Kidney epithelial cell (primary cell): Measurements from ENCODE around the gene MRTFB. TPM values are rescaled to one million over a fixed set of nuclear protein-coding genes. Genes with fewer than 3 reads are reported as not detected.
A peak's percentile ranks its signal among the peaks of the same experiment; 100 is the strongest.

Source experiments
- DNase-seq: peaks from one replicate; pipeline ENCODE4 v3.0.0-alpha.2; 2010; ENCODE audit warnings: low read depth
- H3K27me3 ChIP-seq: 2 replicates; pipeline ENCODE4 v1.6.0; 2011; ENCODE audit warnings: low read length; ENCODE audit not compliant: control insufficient read depth, insufficient read depth
- H3K36me3 ChIP-seq: 2 replicates; pipeline ENCODE4 v1.5.1; 2011; ENCODE audit warnings: low read length; ENCODE audit not compliant: control insufficient read depth, insufficient read depth
- H3K4me3 ChIP-seq: 2 replicates; pipeline ENCODE4 v1.5.1; 2011; ENCODE audit warnings: low read depth, mild to moderate bottlenecking, control low read depth, low read length
- CTCF ChIP-seq: IDR thresholded peaks from 2 replicates; pipeline ENCODE4 v1.5.1; 2011; ENCODE audit warnings: mild to moderate bottlenecking, moderate library complexity, low read length, control low read depth, inconsistent platforms; ENCODE audit not compliant: insufficient read depth, poor library complexity, severe bottlenecking
- total RNA-seq: library from RNA; depleted of rRNA; stranded (reverse); fragments of >200 nt; gene quantifications from 2 replicates; pipeline ENCODE4 v1.2.3, GENCODE V29; 2015

MRTFB gene
- total RNA-seq, 1 donor from 2014 or later, result 15.8 TPM

- H3K36me3 ChIP-seq, result no peaks in the 10 kb centered on the region
- TF ChIP-seq CTCF, result no peak
- no peak for DNase-seq
- H3K27me3 ChIP-seq, result no peaks in the 10 kb centered on the region
- no peak overlapping the region for H3K4me3 ChIP-seq
These were observed 236.6 kb downstream of the MRTFB start for GRCh38 chr16:14307527-14308367.

- H3K36me3 ChIP-seq, result no peaks in the 10 kb centered on the region
- H3K27me3 ChIP-seq, result no peaks in the 10 kb centered on the region
- no peak for TF ChIP-seq CTCF
- H3K4me3 ChIP-seq, result no peak overlapping the region
- DNase-seq, result no peak
These were observed 237.2 kb downstream of the MRTFB start for GRCh38 chr16:14308368-14308723.

- no peak for DNase-seq
- Histone ChIP-seq H3K27me3 (no peaks in the 10 kb centered on the region), H3K4me3 (no peak overlapping the region), H3K36me3 (no peaks in the 10 kb centered on the region)
- peak; percentile 9 for TF ChIP-seq CTCF
These were observed 238.1 kb downstream of the MRTFB start for GRCh38 chr16:14309001-14309886.

- H3K36me3 ChIP-seq, result no peaks in the 10 kb centered on the region
- H3K4me3 ChIP-seq, result no peak overlapping the region
- TF ChIP-seq CTCF, result no peak
- DNase-seq, result no peak
- no peaks in the 10 kb centered on the region for H3K27me3 ChIP-seq
These were observed 238.8 kb downstream of the MRTFB start for GRCh38 chr16:14309906-14310305.

- Histone ChIP-seq H3K4me3 (no peak overlapping the region), H3K27me3 (no peaks in the 10 kb centered on the region), H3K36me3 (no peaks in the 10 kb centered on the region)
- DNase-seq, result no peak
- TF ChIP-seq CTCF, result peak; percentile 17
These were observed 239.4 kb downstream of the MRTFB start for GRCh38 chr16:14310519-14310991.
